ENCODE data around the gene NUDCD2.

DNA sequence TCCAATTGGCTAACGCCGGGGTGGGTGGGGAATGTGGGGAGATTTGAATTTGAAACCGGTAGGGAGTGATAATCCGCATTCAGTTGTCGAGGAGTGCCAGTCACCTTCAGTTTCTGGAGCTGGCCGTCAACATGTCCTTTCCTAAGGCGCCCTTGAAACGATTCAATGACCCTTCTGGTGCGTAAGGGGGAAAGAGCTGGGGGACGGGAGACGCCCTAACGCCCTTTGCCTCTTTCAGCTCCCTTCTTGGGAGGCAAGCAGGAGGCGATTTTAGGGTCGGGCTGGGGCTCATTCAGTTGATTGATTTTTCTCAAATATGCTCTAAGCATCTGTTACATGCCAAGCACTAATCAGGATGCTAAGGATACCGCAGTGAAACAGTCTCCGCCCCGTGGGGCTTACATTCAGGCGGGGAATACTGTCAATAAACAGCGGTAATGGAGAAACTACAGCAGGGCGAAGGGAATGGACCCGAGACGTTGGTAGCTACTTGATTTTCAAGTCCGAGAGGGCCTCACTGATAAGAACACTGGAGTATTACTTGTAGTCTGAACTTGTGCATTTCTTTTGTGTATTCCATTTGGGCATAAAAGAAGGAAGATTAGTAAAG lies 765 bp upstream of the NUDCD2 start, which contains the start of gene HMMR:
- TF ChIP-seq EZH2 (IDR thresholded peaks at IDR 0.05; ENCODE audit: insufficient read depth, low read length): no peak
- TF ChIP-seq, protein P1, sequence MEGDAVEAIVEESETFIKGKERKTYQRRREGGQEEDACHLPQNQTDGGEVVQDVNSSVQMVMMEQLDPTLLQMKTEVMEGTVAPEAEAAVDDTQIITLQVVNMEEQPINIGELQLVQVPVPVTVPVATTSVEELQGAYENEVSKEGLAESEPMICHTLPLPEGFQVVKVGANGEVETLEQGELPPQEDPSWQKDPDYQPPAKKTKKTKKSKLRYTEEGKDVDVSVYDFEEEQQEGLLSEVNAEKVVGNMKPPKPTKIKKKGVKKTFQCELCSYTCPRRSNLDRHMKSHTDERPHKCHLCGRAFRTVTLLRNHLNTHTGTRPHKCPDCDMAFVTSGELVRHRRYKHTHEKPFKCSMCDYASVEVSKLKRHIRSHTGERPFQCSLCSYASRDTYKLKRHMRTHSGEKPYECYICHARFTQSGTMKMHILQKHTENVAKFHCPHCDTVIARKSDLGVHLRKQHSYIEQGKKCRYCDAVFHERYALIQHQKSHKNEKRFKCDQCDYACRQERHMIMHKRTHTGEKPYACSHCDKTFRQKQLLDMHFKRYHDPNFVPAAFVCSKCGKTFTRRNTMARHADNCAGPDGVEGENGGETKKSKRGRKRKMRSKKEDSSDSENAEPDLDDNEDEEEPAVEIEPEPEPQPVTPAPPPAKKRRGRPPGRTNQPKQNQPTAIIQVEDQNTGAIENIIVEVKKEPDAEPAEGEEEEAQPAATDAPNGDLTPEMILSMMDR (IDR thresholded peaks at IDR 0.05; ENCODE audit: insufficient read depth, low read depth, low read length): no peak
